Panc1 (cell line): ENCODE results near the gene DUSP16.

Experiments used
- POLR2AphosphoS5 ChIP-seq: IDR thresholded peaks from 2 replicates; pipeline ENCODE4 v1.6.1; 2012; ENCODE audit warnings: mild to moderate bottlenecking, low read depth, low read length, moderate library complexity
- TCF7L2 ChIP-seq: IDR thresholded peaks from 2 replicates; pipeline ENCODE4 v1.6.1; 2011; ENCODE audit warnings: mild to moderate bottlenecking, low read depth, low read length, inconsistent platforms
- TF ChIP-seq, protein P1 (sequence below), 2 experiments: IDR thresholded peaks; 2 replicates each; pipeline ENCODE4 v1.6.1; 2011 to 2012; ENCODE audit warnings: low read depth in 2 of 2, control low read depth in 1 of 2, low read length in 1 of 2, mild to moderate bottlenecking in 1 of 2, moderate library complexity in 1 of 2; ENCODE audit not compliant: insufficient read depth in 1 of 2
- TF ChIP-seq, protein P2 (sequence below): fragments of 450-650 bp; IDR thresholded peaks from 2 replicates; pipeline ENCODE4 v1.5.1; 2017; ENCODE audit warnings: mild to moderate bottlenecking

DNA sequence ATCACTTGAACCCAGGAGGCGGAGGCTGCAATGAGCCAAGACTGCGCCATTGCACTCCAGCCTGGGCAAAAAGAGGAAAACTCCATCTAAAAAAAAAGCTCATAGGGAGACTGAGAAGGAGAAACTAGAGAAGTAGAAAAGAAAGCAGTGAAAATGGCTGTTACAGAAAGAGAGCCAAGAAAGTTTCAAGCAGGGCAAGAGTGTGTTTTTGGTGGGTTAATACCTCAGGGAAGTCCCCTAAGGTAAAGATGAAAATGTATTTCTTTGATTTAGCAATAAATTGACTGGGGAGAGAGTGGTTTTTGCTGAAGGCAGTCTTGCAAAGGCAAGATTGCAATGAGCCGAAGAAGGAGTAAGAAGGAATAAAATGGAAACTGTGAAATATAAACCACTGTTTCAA lies 10.0 kb upstream of the DUSP16 start:
- TF ChIP-seq, protein P1, sequence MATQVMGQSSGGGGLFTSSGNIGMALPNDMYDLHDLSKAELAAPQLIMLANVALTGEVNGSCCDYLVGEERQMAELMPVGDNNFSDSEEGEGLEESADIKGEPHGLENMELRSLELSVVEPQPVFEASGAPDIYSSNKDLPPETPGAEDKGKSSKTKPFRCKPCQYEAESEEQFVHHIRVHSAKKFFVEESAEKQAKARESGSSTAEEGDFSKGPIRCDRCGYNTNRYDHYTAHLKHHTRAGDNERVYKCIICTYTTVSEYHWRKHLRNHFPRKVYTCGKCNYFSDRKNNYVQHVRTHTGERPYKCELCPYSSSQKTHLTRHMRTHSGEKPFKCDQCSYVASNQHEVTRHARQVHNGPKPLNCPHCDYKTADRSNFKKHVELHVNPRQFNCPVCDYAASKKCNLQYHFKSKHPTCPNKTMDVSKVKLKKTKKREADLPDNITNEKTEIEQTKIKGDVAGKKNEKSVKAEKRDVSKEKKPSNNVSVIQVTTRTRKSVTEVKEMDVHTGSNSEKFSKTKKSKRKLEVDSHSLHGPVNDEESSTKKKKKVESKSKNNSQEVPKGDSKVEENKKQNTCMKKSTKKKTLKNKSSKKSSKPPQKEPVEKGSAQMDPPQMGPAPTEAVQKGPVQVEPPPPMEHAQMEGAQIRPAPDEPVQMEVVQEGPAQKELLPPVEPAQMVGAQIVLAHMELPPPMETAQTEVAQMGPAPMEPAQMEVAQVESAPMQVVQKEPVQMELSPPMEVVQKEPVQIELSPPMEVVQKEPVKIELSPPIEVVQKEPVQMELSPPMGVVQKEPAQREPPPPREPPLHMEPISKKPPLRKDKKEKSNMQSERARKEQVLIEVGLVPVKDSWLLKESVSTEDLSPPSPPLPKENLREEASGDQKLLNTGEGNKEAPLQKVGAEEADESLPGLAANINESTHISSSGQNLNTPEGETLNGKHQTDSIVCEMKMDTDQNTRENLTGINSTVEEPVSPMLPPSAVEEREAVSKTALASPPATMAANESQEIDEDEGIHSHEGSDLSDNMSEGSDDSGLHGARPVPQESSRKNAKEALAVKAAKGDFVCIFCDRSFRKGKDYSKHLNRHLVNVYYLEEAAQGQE (IDR thresholded peaks at IDR 0.05; ENCODE audit: insufficient read depth in 1 of 2, low read depth in 2 of 2, low read length in 1 of 2) = no peak
- TF ChIP-seq, protein P2, sequence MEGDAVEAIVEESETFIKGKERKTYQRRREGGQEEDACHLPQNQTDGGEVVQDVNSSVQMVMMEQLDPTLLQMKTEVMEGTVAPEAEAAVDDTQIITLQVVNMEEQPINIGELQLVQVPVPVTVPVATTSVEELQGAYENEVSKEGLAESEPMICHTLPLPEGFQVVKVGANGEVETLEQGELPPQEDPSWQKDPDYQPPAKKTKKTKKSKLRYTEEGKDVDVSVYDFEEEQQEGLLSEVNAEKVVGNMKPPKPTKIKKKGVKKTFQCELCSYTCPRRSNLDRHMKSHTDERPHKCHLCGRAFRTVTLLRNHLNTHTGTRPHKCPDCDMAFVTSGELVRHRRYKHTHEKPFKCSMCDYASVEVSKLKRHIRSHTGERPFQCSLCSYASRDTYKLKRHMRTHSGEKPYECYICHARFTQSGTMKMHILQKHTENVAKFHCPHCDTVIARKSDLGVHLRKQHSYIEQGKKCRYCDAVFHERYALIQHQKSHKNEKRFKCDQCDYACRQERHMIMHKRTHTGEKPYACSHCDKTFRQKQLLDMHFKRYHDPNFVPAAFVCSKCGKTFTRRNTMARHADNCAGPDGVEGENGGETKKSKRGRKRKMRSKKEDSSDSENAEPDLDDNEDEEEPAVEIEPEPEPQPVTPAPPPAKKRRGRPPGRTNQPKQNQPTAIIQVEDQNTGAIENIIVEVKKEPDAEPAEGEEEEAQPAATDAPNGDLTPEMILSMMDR = no peak
- TF ChIP-seq POLR2AphosphoS5 = no peak
- TF ChIP-seq TCF7L2 = no peak
